Fibroblast of skin of right biceps (primary cell): ENCODE data around the gene MAML2.

ENCODE experiments used
- DNase-seq: peaks from one replicate; pipeline ENCODE4 v3.0.0-alpha.2; 2013

Gene MAML2

GRCh38 chr11:96149743-96150555 lies 193.0 kb downstream of the MAML2 start:
- peak; percentile 89 for DNase-seq

DNA sequence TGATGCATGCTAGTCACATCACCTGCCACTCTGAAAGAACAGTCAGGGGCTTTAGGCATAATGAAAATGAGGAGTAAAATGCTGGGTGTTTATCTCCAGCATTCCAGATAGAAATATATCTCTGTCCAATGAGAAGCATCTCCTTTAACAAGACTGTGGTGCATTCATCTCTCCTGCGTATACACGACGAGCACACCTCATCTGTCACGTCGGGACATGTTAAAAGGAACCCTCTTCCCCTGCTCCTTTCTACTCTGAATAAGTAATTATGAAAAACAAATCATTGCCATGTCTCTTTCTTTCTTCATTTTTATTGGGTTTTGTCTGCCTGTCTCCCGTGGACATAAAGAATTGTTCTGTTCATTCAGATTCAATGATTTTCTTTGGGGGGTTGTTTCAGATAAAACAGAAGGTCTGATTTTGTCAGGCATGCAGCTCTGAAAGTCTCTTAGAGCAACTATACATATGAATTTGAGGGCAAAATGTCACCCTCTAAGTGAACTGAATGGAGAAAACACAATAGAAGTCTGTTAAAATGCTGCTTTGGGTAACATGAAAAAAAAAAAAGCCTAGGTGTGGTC lies 195.0 kb downstream of the MAML2 start:
- no peak for DNase-seq

DNA sequence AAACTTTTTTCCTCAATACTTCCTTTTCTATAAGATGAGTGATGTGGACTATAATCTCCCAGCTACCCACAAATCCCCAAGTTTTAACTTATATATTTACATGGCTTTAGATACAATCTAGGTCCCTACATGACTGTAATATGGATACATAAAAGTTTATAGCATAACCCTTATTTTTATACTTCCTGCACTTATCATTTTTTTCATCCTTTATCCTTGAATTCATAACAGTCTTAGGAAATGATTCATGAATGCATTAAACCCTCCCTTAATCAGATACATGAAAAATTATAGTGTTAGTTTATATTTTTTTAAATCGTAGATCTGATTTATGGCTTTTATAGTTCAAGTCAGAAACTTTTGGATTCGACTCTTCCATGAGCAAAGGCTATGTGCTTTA lies 195.8 kb downstream of the MAML2 start:
- DNase-seq: peak; percentile 36

DNA sequence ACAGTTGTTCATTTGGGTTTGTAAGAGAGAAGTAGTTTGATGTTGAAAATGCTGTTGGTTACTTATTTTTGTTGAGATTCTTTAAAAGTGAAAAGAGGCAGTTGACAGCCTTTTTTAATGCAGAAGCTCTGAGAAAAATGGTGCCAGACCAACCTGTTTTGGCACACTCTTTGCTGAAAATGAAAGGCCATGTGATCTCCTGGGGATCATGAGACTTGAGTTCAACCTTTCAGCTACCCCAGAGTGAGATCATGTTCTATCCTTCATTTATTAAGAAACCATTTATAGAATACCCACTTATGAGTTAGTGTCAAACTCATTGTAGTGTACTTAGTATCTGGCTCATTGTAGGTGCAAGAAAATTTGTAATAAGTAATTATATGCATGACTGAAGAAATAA lies 196.2 kb downstream of the MAML2 start:
- DNase-seq: no peak

DNA sequence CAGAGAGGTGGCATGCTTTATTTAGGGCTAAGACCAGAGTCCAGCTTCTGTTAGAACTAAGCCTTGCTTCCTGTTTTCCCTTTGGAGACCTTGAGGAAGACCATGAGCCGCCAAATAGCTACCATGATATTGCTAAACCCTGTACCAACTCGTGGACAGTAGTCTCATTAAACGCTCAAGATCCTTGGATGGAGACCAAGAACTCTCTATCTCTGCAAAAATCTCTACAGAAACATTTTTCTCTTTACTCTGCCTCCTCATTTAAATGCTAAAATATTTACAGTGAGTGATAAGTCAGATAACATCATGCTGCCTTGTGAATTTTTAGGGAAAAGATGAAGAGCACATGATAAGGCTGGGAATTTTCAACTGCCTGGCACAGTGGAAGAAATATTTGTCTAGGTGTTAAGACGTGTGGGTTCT lies 197.8 kb downstream of the MAML2 start:
- peak; percentile 75 for DNase-seq

- no peak for DNase-seq
Observed at GRCh38 chr11:96144553-96144952, 198.4 kb downstream of the MAML2 start.

DNA sequence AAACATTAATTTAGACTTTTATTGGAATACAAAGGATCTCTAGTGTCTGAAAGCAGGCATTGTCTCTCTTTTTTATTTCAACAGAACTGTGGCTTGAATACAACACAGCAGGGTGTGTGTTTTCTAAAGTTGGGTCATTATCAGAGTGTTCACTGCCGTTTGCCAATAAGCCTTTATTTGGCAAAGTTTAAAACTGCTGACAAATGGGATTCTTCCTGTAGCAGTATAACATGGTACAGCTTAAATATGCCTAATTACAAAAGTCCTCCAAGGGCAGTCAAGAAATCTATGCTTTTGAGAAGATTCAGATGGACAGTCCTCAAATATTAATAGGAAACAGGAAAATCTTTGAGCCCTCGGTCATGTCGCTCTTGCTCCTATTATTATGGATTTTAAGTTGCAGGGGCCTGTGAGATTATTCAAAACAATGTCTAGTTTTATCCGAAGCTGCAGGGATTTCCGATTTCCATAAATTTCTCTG lies 199.9 kb downstream of the MAML2 start:
- no peak for DNase-seq

DNA sequence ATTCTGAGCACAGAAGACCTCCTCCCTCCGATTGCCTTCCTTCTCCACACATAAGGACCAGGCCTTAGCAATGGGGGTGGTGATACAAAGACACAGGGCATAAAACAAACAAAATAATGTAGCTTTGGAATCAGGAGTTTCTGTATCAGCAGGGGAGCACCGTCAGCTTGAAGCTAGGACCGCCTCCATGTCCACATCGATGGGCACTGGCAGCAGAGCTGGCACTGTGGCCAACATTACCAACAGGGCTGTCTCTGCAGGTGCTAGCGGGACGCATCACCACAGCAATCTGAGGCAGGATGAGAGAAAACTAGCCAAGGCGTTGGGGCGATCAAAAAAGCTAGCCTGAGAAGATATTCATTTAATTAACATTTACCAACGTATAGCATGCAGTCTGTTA lies 201.4 kb downstream of the MAML2 start:
- no peak for DNase-seq

DNA sequence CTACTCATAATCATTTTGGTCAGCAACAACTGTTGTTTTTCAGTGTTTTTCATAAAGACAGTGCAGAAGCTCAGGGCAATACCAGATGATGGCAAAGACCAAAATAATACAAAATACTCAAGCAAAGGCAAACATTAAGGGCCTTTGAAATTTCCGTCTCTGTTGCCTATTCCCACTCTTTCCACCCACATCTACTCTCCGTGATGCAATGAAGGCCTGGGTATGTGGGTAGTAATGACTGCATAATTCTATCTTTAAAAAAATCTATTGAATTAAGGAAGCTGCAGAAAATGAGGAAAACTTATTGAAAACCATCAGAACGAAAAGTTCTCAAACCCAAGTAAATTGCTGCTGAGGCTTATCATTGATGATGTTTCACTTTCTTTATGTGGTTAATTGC lies 203.3 kb downstream of the MAML2 start:
- no peak for DNase-seq

DNA sequence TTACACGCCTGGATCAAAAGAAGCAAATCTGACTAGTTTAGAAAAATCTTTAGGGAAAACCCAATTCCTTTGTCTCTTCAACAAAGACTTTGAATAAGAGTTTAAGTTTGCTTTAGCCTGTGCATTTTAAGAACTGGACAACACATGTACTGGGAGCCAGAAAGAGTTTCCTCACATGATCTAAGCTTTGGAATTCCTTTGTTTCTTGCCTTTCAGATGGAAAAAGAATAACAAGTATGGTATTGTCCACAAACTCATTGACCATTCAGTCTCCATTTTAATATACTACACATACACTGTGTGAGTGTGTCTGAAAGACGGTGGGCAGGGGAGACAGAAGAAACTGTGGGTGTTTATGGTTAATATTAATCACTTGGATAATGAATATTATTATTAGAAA lies 205.6 kb downstream of the MAML2 start:
- DNase-seq: no peak

GRCh38 chr11:96136613-96137298 lies 206.2 kb downstream of the MAML2 start:
- no peak for DNase-seq

- DNase-seq: peak; percentile 35
Observed at GRCh38 chr11:96134602-96135001, 208.4 kb downstream of the MAML2 start.

GRCh38 chr11:96132437-96132836 lies 210.6 kb downstream of the MAML2 start:
- DNase-seq: no peak

- DNase-seq: no peak
Observed at GRCh38 chr11:96130061-96130620, 212.9 kb downstream of the MAML2 start.

DNA sequence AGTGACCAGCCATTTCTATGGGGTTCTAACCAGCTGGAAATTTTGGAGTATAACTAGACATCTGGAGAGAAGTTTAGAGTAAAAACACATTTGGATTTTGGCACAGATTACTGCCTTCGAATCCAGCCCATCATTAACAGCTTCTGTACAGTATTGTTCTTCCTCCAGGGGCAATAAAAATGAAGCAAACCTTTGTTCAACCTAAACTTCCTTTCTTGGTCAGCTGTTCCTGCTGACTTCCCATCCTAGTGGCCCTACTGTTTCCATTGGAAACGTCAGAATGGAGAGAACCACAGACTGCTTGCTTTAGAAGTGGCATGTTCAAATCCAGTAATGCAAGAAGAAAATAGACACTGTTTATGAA lies 215.4 kb downstream of the MAML2 start:
- no peak for DNase-seq

- no peak for DNase-seq
Observed at GRCh38 chr11:96126917-96127595, 215.9 kb downstream of the MAML2 start.

- no peak for DNase-seq
Observed at GRCh38 chr11:96125400-96125799, 217.6 kb downstream of the MAML2 start.

GRCh38 chr11:96124155-96124554 lies 218.8 kb downstream of the MAML2 start:
- no peak for DNase-seq

DNA sequence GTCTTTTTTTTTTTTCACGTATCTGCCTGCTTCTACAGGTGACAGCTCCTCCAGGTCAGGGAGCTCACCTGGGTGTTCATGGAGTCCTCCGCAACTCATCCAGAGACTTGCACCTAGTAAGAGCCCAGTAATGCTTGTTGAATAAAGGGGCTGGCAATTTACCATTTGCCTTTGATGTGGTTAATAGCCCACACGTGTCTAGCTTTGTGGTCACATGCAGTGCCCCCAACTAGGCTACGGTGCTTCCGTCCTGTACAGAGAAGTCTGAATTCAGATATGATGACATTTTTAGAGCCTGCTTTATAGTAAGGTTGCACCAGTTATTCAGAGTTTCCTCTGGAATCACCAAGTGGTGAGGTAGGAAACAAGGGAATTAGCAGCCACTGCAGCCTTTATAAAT lies 219.7 kb downstream of the MAML2 start:
- DNase-seq: no peak

DNA sequence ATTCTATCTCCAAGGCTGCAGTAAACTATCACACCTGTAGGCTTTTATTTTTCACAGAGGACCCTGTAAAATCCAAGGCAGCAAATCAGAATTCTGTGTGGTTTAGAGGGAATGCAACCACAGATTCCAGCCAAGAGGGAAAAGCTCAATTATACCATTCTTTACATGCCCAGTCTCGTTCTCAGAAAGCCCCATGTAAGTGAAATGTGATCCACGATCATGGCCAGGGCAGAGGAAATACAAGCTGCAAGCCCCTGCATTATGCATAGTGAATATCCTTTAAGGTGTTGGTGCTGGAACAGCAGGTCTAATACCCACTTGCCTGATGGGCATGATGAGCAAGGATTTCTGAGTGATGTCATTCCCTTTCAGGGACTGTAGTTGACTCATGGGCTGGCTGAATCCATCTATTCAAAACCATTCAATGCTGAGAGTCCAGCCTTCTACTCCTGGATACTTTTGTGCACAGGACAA lies 220.4 kb downstream of the MAML2 start:
- peak; percentile 57 for DNase-seq

DNA sequence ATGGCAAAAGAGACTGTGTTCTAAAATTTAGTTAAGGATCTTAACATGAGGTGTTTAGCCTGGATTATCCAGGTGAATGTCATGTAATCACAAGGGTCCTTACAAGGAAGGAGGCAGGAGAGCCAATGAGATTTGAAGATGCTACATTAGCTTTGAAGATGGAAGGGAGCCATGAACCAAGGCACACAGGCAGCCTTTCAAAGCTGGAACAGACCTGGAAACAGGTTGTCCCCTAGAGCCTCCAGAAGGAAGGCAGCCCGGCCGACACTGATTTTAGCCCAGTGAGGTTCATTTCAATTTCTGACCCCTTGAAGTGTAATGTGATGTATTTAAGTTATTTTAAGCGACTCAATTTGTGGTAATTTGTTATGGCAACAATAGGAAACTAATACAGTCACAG lies 223.8 kb downstream of the MAML2 start:
- DNase-seq: no peak

DNA sequence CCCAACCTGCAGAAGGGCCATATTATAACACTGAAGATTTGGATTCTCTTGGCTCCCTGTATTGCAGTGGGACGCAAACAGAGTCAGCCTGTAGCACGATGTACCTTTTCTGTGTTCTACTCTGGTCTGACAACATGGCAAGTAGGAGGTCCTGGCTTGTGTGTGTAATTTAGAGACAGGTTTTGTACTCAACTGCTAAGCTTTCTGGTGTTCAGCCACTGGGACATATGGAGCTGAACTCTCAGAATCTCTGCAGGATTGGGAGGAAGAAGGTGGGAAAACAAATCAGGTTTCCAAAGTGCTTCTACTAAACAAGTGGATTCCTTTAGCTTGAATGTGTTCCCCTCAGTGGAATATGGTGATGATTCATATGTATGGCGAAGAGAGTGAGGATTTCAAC lies 226.6 kb downstream of the MAML2 start:
- DNase-seq: no peak
